Upper lobe of left lung (tissue), 6 donors: ENCODE data around the gene LCT. TPM values are rescaled to one million over a fixed set of nuclear protein-coding genes. Genes with fewer than 3 reads are reported as not detected.
"Not testable (repeated sequence)": the region's sequence is repeated elsewhere in the genome, so short reads cannot be mapped to it uniquely, and the experiment has no call there.

ENCODE experiments used
- ATAC-seq, 2 donors: fragments of 200-7000 bp; cut with Tn5 transposase; one replicate each; pipeline ENCODE4 v1.9.1; 2022; ENCODE audit warnings: mild to moderate bottlenecking in 2 of 2, moderate library complexity in 2 of 2; ENCODE audit not compliant: low FRiP score in 2 of 2
- DNase-seq, 2 donors: peaks; one replicate each; pipeline ENCODE4 v3.0.0-alpha.2; 2019 to 2020
- H3K27ac ChIP-seq, 4 donors: fragments of 200-600 bp; sonication (generic); one replicate each; pipeline ENCODE4 v1.5.1; 2016 to 2019
- H3K27me3 ChIP-seq, 4 donors: fragments of 200-600 bp; sonication (generic); one replicate each; pipeline ENCODE4 v1.5.1; 2017 to 2019
- H3K36me3 ChIP-seq, 4 donors: fragments of 200-600 bp; sonication (generic); one replicate each; pipeline ENCODE4 v1.5.1; 2016 to 2019
- H3K4me1 ChIP-seq, 4 donors: fragments of 200-600 bp; sonication (generic); one replicate each; pipeline ENCODE4 v1.5.1; 2018 to 2019
- H3K4me3 ChIP-seq, 4 donors: fragments of 200-600 bp; sonication (generic); one replicate each; pipeline ENCODE4 v1.5.1; 2017 to 2019; ENCODE audit warnings: mild to moderate bottlenecking in 2 of 4, moderate library complexity in 1 of 4
- H3K9me3 ChIP-seq, 4 donors: fragments of 200-600 bp; sonication (generic); one replicate each; pipeline ENCODE4 v1.5.1; 2018 to 2019
- EP300 ChIP-seq, 4 donors: sonication (generic); formaldehyde crosslinking; IDR thresholded peaks; one replicate each; pipeline ENCODE4 v1.5.1; 2017; ENCODE audit warnings: antibody characterized with exemption in 4 of 4, control low read depth in 2 of 4
- POLR2A ChIP-seq, 4 donors: fragments of 450-650 bp; IDR thresholded peaks; one replicate each; pipeline ENCODE4 v1.5.1; 2016 to 2017; ENCODE audit warnings: antibody characterized with exemption in 4 of 4, mild to moderate bottlenecking in 2 of 4
- POLR2AphosphoS5 ChIP-seq, 2 donors: sonication (generic); formaldehyde crosslinking; IDR thresholded peaks; one replicate each; pipeline ENCODE4 v1.5.1; 2017; ENCODE audit warnings: antibody characterized with exemption in 2 of 2
- WGBS, 2 donors: methylation state at CpG; one replicate each; pipeline ENCODE4 v1.1.5; 2017 to 2018; 5-methylcytosine and 5-hydroxymethylcytosine counted together
- total RNA-seq, 6 donors: library from RNA; depleted of rRNA in 4 of 6; stranded (reverse); fragments of >200 nt in 4 of 6; gene quantifications; one replicate each; pipeline versions ENCODE4 v1.1.0 to v1.2.1, GENCODE V29; 2016 to 2021
- TF ChIP-seq, protein P1 (sequence below), 6 experiments: fragments of 450-650 bp in 4 of 6; fragments of 200-600 bp in 2 of 6; sonication (generic) in 2 of 6; IDR thresholded peaks; one replicate each; pipeline ENCODE4 v1.5.1; 2016 to 2019; ENCODE audit warnings: antibody characterized with exemption in 6 of 6
- donor health status: DM: no; HTN: no; CAD: no; lungs with moderate emphysema.
- donor health status: DM: no; HTN: yes; CAD: no; lungs with severe emphysema.

LCT gene
- total RNA-seq, 6 donors from 2014 or later = 0.03 to 0.20 TPM; not detected in 4

DNA sequence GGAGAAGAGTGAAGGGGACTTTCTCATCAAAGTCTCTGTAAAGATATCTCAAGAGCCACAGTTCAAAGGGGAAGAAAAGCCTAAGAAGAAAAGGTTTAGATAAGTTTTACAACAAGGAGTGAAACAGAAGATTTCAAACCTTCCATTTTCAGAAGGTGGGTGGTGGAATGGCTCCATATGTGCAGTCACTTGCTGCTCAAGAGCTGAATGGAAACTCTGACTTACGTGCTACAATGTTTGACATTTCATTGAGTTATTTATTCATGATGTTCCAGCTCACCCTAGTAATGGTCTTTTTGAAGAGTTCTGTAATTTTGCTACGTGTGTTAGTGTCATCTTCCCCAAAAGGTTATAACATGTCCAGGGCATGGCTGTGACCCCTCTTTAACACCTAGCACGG, 21.7 kb downstream of the LCT start:
- Histone ChIP-seq H3K27me3 (no peaks in the 10 kb centered on the region), H3K4me3 (no peak overlapping the region), H3K4me1 (no peaks in the 10 kb centered on the region), H3K36me3 (no peaks in the 10 kb centered on the region), H3K9me3 (no peaks in the 10 kb centered on the region), H3K27ac (no peak overlapping the region)
- 76 to 86% methylated on average over 3 of the region's 3 CpGs for WGBS, 2 donors
- DNase-seq = no peak
- no peak for ATAC-seq
- TF ChIP-seq, protein P1, sequence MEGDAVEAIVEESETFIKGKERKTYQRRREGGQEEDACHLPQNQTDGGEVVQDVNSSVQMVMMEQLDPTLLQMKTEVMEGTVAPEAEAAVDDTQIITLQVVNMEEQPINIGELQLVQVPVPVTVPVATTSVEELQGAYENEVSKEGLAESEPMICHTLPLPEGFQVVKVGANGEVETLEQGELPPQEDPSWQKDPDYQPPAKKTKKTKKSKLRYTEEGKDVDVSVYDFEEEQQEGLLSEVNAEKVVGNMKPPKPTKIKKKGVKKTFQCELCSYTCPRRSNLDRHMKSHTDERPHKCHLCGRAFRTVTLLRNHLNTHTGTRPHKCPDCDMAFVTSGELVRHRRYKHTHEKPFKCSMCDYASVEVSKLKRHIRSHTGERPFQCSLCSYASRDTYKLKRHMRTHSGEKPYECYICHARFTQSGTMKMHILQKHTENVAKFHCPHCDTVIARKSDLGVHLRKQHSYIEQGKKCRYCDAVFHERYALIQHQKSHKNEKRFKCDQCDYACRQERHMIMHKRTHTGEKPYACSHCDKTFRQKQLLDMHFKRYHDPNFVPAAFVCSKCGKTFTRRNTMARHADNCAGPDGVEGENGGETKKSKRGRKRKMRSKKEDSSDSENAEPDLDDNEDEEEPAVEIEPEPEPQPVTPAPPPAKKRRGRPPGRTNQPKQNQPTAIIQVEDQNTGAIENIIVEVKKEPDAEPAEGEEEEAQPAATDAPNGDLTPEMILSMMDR (IDR thresholded peaks at IDR 0.05) = no peak
- no peak for TF ChIP-seq POLR2AphosphoS5 (IDR thresholded peaks at IDR 0.05)
- no peak for TF ChIP-seq EP300 (IDR thresholded peaks at IDR 0.05)
- no peak for TF ChIP-seq POLR2A (IDR thresholded peaks at IDR 0.05)

GRCh38 chr2:135812907-135813511, 24.0 kb downstream of the LCT start:
- TF ChIP-seq EP300 (IDR thresholded peaks at IDR 0.05) (no peak), POLR2AphosphoS5 (IDR thresholded peaks at IDR 0.05) (no peak)
- no peaks in the 10 kb centered on the region for H3K27me3 ChIP-seq
- DNase-seq (no peak), ATAC-seq (no peak)
- H3K4me1 ChIP-seq = no peaks in the 10 kb centered on the region
- H3K36me3 ChIP-seq = no peaks in the 10 kb centered on the region
- H3K4me3 ChIP-seq = no peak overlapping the region
- H3K27ac ChIP-seq = no peak overlapping the region
- no peaks in the 10 kb centered on the region for H3K9me3 ChIP-seq
- WGBS, 2 donors = 69 to 72% methylated on average over 2 of the region's 2 CpGs

- H3K9me3 ChIP-seq, DNase-seq, H3K4me1 ChIP-seq, H3K4me3 ChIP-seq, H3K27me3 ChIP-seq, H3K27ac ChIP-seq, H3K36me3 ChIP-seq, ATAC-seq: not testable (repeated sequence)
- WGBS, 2 donors = 81 to 94% methylated on average over 3 of the region's 3 CpGs
Observed at GRCh38 chr2:135807874-135808273, 29.1 kb downstream of the LCT start.

DNA sequence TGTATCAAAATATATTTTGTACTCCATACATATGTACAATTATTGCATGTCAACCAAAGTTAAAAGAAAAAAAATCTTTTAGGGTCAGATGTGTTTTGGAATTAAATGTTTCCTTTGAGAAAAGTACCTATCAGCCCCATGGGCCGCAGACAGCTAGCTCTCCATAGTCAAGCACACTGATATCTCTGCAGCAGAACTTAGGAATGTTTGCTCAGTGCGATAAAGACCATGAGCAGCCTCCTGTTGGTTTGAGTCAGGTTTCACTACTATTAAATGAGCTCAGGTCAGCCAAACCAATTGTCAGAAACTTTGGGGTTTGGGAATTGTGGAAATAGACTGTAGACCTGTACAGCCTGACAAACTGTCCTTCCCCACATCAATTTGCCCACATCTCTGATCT, 33.7 kb downstream of the LCT start:
- Histone ChIP-seq H3K27me3 (no peaks in the 10 kb centered on the region), H3K9me3 (peaks cover 0 to 6% (median 2%) of the 10 kb centered on the region in 4 donors), H3K4me3 (no peak overlapping the region), H3K36me3 (no peaks in the 10 kb centered on the region), H3K27ac (no peak overlapping the region), H3K4me1 (no peaks in the 10 kb centered on the region)
- TF ChIP-seq POLR2A (IDR thresholded peaks at IDR 0.05) (no peak), EP300 (IDR thresholded peaks at IDR 0.05) (no peak), POLR2AphosphoS5 (IDR thresholded peaks at IDR 0.05) (no peak)
- TF ChIP-seq, protein P1 (IDR thresholded peaks at IDR 0.05) = no peak
- 56 to 74% methylated on average over 2 of the region's 2 CpGs for WGBS, 2 donors
- ATAC-seq (no peak), DNase-seq (no peak)

DNA sequence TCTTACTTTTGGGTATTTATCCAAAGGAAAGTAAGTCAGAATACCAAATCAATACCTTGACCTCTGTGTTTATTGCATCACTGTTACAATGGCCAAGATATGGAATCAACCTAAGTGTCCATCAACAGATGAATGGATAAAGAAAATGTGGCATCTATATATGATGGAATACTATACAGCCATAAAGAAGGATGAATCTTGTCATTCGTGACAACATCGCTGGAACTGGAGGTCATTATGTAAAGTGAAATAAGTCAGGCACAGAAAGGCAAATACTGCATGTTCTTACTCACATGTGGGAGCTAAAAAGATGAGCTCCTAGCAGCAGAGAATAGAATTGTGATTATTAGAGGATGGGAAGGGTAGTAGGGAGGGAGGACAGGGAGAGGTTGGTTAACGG, 34.6 kb downstream of the LCT start:
- DNase-seq (no peak), ATAC-seq (no peak)
- 65% methylated on average over 3 of the region's 3 CpGs for WGBS, 2 donors
- H3K9me3 ChIP-seq = peaks cover 0 to 6% (median 2%) of the 10 kb centered on the region in 4 donors
- peaks cover 0 to 6% (median 2%) of the 10 kb centered on the region in 4 donors for H3K4me1 ChIP-seq
- no peak overlapping the region for H3K27ac ChIP-seq
- H3K27me3 ChIP-seq = no peaks in the 10 kb centered on the region
- H3K36me3 ChIP-seq = no peaks in the 10 kb centered on the region
- TF ChIP-seq POLR2AphosphoS5 (IDR thresholded peaks at IDR 0.05) (no peak), POLR2A (IDR thresholded peaks at IDR 0.05) (no peak), EP300 (IDR thresholded peaks at IDR 0.05) (no peak)
- TF ChIP-seq, protein P1 (IDR thresholded peaks at IDR 0.05) = no peak
- no peak overlapping the region for H3K4me3 ChIP-seq
